ENCODE data around the gene CSRNP3. TPM values are rescaled to one million over a fixed set of nuclear protein-coding genes. Genes with fewer than 3 reads are reported as not detected.
A peak's percentile ranks its signal among the peaks of the same experiment; 100 is the strongest.

CSRNP3 gene
- total RNA-seq (2013; cell fraction: nucleolus; rRNA removed): 6.5 TPM in 2 replicates
- 0.05 and 0.06 TPM in 2 replicates for total RNA-seq (2014; rRNA removed)
- total RNA-seq (2014; rRNA removed; fragmentation: Illumina TruSeq; extraction: Trizol): 0.09 and 0.18 TPM in 2 replicates
- 0.21 and 0.36 TPM in 2 replicates for total RNA-seq (2021)
- not detected for polyA plus RNA-seq (2011; ENCODE audit: low read depth)
- 5.2 and 8.7 TPM in 2 replicates for polyA plus RNA-seq (2011; rRNA removed)
- polyA plus RNA-seq (2011; cell fraction: cytosol; rRNA removed): 2.9 and 3.0 TPM in 2 replicates
- 4.3 and 6.3 TPM in 2 replicates for polyA plus RNA-seq (2011; cell fraction: nucleus; rRNA removed)
- polyA plus RNA-seq (2012): 0.11 TPM in 1 of 2 replicates, not detected in the other
- polyA plus RNA-seq (2014; fragmentation: Illumina TruSeq; extraction: Trizol): 0.04 and 0.13 TPM in 2 replicates
- polyA plus RNA-seq (2014; fragmentation: Nextera tagmentation; extraction: Ambion mirVana): under 1 TPM in 1 of 2 experiments, not detected in 1; 0.11 TPM
- 0.04 and 0.16 TPM in 2 replicates for polyA plus RNA-seq (2014; rRNA removed)
- under 1 TPM; 0.03 to 0.12 TPM for polyA plus RNA-seq (2016; fragmentation: Nextera tagmentation; extraction: Ambion mirVana)
- 19.1 and 33.4 TPM in 2 replicates for polyA minus RNA-seq (2011; rRNA and poly(A)+ RNA removed)
- 3.5 and 3.6 TPM in 2 replicates for polyA minus RNA-seq (2011; cell fraction: cytosol; rRNA and poly(A)+ RNA removed)
- 11.2 and 12.1 TPM in 2 replicates for polyA minus RNA-seq (2011; cell fraction: nucleus; rRNA and poly(A)+ RNA removed)
- Bru-seq, nascent RNA: percentile 46 among the genes with signal in this experiment
- BruChase-seq, experiment 1, labeled RNA remaining after a 6-hour chase: percentile 42 among the genes with signal in this experiment
- BruChase-seq, experiment 2, labeled RNA remaining after a 2-hour chase: percentile 44 among the genes with signal in this experiment
- long read RNA-seq, experiment 1, partial matches to known transcripts: 1 of 1 reads
- long read RNA-seq, experiment 1, other reads (novel, unspliced or antisense): 0 of 1 reads
- long read RNA-seq, experiment 2, partial matches to known transcripts: 14 of 20 reads
- long read RNA-seq, experiment 2, other reads (novel, unspliced or antisense): 6 of 20 reads

GRCh38 chr2:165469417-165469816 is at the start of gene CSRNP3:
Gene CSRNP3 (plus strand): TSS chr2:165469698. CDS start chr2:165595066, 125,368 bp downstream.
- CTCF ChIA-PET: interaction anchor here (0.6 to 2.4 kb wide), 6 partner anchors 10 to 92 kb away, joined by 3 to 9 read pairs (median 4); no protein-coding TSS in a partner anchor
- H4K20me1 ChIP-seq (ENCODE audit: control insufficient read depth, insufficient read depth): no peaks in the 10 kb centered on the region
- in situ Hi-C loops (cut with MboI): no loop called here

More at GRCh38 chr2:165469417-165469816, at the start of gene CSRNP3:
- Histone ChIP-seq H3K27me3 (replicated peaks in 1 of 2; ENCODE audit: control insufficient read depth in 2 of 2, insufficient read depth in 2 of 2, low read length in 1 of 2) (no peaks in the 10 kb centered on the region), H3K4me1 (ENCODE audit: control insufficient read depth, insufficient read depth, low read length) (no peaks in the 10 kb centered on the region), H2AFZ (ENCODE audit: control insufficient read depth, low read depth, low read length) (no peak within 1 kb of the TSS), H3K4me2 (ENCODE audit: control insufficient read depth, insufficient read depth) (no peak within 1 kb of the TSS), H3K9ac (ENCODE audit: control insufficient read depth, insufficient read depth, low read length) (no peak within 1 kb of the TSS), H3K4me3 (no peak within 1 kb of the TSS), H3K36me3 (ENCODE audit: control insufficient read depth in 2 of 2, insufficient read depth in 2 of 2, low read length in 1 of 2) (no peaks in the 10 kb centered on the region), H3K79me2 (ENCODE audit: control insufficient read depth, insufficient read depth, low read length) (no peaks in the 10 kb centered on the region), H3K27ac (ENCODE audit: control insufficient read depth, insufficient read depth) (no peak within 1 kb of the TSS), H3K9me3 (replicated peaks; ENCODE audit: control insufficient read depth, insufficient read depth, low read length) (no peaks in the 10 kb centered on the region)
- peak; percentile 45; the same call in 2 of the 3 replicates for ATAC-seq
- TF ChIP-seq PKNOX1 (IDR thresholded peaks at IDR 0.05) (no peak), NFYB (IDR thresholded peaks at IDR 0.05; ENCODE audit: insufficient read depth, low read depth, low read length) (no peak), SMAD1 (IDR thresholded peaks at IDR 0.05; ENCODE audit: low read depth, partially characterized antibody) (no peak), RAD51 (IDR thresholded peaks at IDR 0.05) (no peak), RB1 (IDR thresholded peaks at IDR 0.05; ENCODE audit: borderline replicate concordance) (no peak), STAT3 (IDR thresholded peaks at IDR 0.05; ENCODE audit: low read depth, low read length) (no peak), CTCF (IDR thresholded peaks at IDR 0.05 in 2 of 3, conservative IDR thresholded peaks at IDR 0.05 in 1 of 3; ENCODE audit: control insufficient read depth in 2 of 3, extremely low read depth in 1 of 3, insufficient read depth in 1 of 3, low read depth in 3 of 3, low read length in 3 of 3) (no peak), E2F4 (IDR thresholded peaks at IDR 0.05; ENCODE audit: low read depth, low read length) (no peak), NKRF (conservative IDR thresholded peaks at IDR 0.05) (no peak), ZNF207 (IDR thresholded peaks at IDR 0.05; ENCODE audit: borderline replicate concordance) (no peak), ASH2L (IDR thresholded peaks at IDR 0.05; ENCODE audit: borderline replicate concordance, low read depth) (no peak)
- no peak for FAIRE-seq
- ChIA-PET POLR2A (interaction anchor here (0.6 to 1.4 kb wide), 2 partner anchors 9 to 12 kb away, joined by 3 read pairs; no protein-coding TSS in a partner anchor), RAD21 (ENCODE audit: unreplicated experiment) (interaction anchor here (1.1 to 1.4 kb wide), 2 partner anchors 25 to 405 kb away, joined by 4 read pairs; no protein-coding TSS in a partner anchor), SMC1A (ENCODE audit: uncharacterized antibody, unreplicated experiment) (interaction anchor here (1.0 to 1.9 kb wide), 10 partner anchors 9 to 229 kb away, joined by 3 to 13 read pairs (median 4); no protein-coding TSS in a partner anchor)
- no peak for DNase-seq (ENCODE audit: low read depth, low spot score)
- no TSS peak for BruUV-seq (replicated peaks)
- 46% methylated on average over 8 of the region's 8 CpGs for WGBS (ENCODE audit: insufficient coverage, insufficient replicate concordance, low lambda C conversion rate, missing lambda C conversion rate)
- intact Hi-C loops (cut with micrococcal nuclease; ENCODE audit: unreplicated experiment): no loop called here

All from GM12878 (cell line).